Ascending aorta (tissue), 2 donors: ENCODE data around the gene PDGFD. TPM values are rescaled to one million over a fixed set of nuclear protein-coding genes. Genes with fewer than 3 reads are reported as not detected.

ENCODE experiments used
- DNase-seq, 2 donors: peaks; one replicate each; pipeline ENCODE4 v3.0.0-alpha.2; 2019; ENCODE audit warnings: low spot score in 2 of 2
- H3K27ac ChIP-seq, 2 donors: fragments of 200-600 bp; sonication (generic); one replicate each; pipeline ENCODE4 v1.5.1; 2016 to 2017; ENCODE audit warnings: mild to moderate bottlenecking in 1 of 2
- H3K27me3 ChIP-seq: fragments of 200-600 bp; sonication (generic); one replicate; pipeline ENCODE4 v1.5.1; 2017
- H3K36me3 ChIP-seq, 2 donors: fragments of 200-600 bp; sonication (generic); one replicate each; pipeline ENCODE4 v1.5.1; 2016
- H3K4me1 ChIP-seq, 2 donors: fragments of 200-600 bp; sonication (generic); one replicate each; pipeline ENCODE4 v1.5.1; 2016 to 2017; ENCODE audit warnings: mild to moderate bottlenecking in 1 of 2
- H3K4me3 ChIP-seq, 2 donors: fragments of 200-600 bp; sonication (generic); one replicate each; pipeline ENCODE4 v1.5.1; 2016 to 2017; ENCODE audit warnings: mild to moderate bottlenecking in 1 of 2
- H3K9me3 ChIP-seq, 2 donors: fragments of 200-600 bp; sonication (generic); one replicate each; pipeline ENCODE4 v1.5.1; 2016
- intact Hi-C: fragments of 100-400 bp; cut with DNase I; formaldehyde crosslinking; loops from one replicate; pipeline ENCODE4 v1.15.1; 2023
- total RNA-seq: library from RNA; depleted of rRNA; stranded (reverse); fragments of >200 nt; gene quantifications from one replicate; pipeline ENCODE4 v1.1.0, GENCODE V29; 2016
- TF ChIP-seq, protein P1 (sequence below), 3 experiments: fragments of 200-600 bp in 2 of 3; fragments of 450-650 bp in 1 of 3; sonication (generic) in 2 of 3; IDR thresholded peaks; one replicate each; pipeline ENCODE4 v1.5.1; 2016 to 2019; ENCODE audit warnings: antibody characterized with exemption in 3 of 3, mild to moderate bottlenecking in 1 of 3, moderate library complexity in 1 of 3

Gene PDGFD
- total RNA-seq, 1 donor from 2014 or later, result 50.6 TPM

- no peaks in the 10 kb centered on the region for H3K36me3 ChIP-seq
- TF ChIP-seq, protein P1, sequence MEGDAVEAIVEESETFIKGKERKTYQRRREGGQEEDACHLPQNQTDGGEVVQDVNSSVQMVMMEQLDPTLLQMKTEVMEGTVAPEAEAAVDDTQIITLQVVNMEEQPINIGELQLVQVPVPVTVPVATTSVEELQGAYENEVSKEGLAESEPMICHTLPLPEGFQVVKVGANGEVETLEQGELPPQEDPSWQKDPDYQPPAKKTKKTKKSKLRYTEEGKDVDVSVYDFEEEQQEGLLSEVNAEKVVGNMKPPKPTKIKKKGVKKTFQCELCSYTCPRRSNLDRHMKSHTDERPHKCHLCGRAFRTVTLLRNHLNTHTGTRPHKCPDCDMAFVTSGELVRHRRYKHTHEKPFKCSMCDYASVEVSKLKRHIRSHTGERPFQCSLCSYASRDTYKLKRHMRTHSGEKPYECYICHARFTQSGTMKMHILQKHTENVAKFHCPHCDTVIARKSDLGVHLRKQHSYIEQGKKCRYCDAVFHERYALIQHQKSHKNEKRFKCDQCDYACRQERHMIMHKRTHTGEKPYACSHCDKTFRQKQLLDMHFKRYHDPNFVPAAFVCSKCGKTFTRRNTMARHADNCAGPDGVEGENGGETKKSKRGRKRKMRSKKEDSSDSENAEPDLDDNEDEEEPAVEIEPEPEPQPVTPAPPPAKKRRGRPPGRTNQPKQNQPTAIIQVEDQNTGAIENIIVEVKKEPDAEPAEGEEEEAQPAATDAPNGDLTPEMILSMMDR (IDR thresholded peaks at IDR 0.05), result no peak
- intact Hi-C loops, result no loop called here
Measured at GRCh38 chr11:104046331-104046730, 117.6 kb downstream of the PDGFD start.

DNA sequence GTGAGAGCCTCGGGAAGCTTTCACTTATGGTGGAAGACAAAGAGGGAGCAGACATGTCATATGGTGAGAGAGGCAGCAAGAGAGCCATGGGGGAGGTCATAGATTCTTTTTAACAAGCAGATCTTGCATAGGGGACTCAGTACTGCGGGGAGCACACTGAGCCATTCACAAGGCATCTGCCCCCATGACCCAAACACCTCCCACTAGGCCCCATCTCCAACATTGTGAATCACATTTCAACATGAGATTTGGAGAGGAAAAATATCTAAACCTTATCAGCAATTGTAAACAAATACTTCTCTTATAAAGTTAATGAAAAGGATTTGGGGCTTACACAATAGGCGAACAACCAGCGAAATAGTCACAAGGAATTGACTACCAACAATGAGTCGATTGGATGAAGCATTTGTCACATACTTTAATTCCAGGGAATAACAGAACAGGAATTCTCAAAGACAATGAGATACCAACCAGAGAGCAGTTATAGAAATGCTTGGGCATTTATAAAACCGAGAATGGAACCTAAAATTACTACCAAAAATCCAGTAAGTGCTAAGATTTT is 120.2 kb downstream of the PDGFD start:
- no peak for DNase-seq
- H3K27ac ChIP-seq, result no peak overlapping the region
- H3K27me3 ChIP-seq, result no peaks in the 10 kb centered on the region
- no peaks in the 10 kb centered on the region for H3K36me3 ChIP-seq
- no peaks in the 10 kb centered on the region for H3K9me3 ChIP-seq
- intact Hi-C loops, result no loop called here
- TF ChIP-seq, protein P1 (IDR thresholded peaks at IDR 0.05), result no peak
- no peaks in the 10 kb centered on the region for H3K4me1 ChIP-seq
- H3K4me3 ChIP-seq, result no peak overlapping the region

More at GRCh38 chr11:104046331-104046730, 117.6 kb downstream of the PDGFD start:
- no peak for DNase-seq
- no peaks in the 10 kb centered on the region for H3K27me3 ChIP-seq
- H3K9me3 ChIP-seq, result no peaks in the 10 kb centered on the region
- no peak overlapping the region for H3K4me3 ChIP-seq
- no peak overlapping the region for H3K27ac ChIP-seq
- H3K4me1 ChIP-seq, result no peaks in the 10 kb centered on the region

DNA sequence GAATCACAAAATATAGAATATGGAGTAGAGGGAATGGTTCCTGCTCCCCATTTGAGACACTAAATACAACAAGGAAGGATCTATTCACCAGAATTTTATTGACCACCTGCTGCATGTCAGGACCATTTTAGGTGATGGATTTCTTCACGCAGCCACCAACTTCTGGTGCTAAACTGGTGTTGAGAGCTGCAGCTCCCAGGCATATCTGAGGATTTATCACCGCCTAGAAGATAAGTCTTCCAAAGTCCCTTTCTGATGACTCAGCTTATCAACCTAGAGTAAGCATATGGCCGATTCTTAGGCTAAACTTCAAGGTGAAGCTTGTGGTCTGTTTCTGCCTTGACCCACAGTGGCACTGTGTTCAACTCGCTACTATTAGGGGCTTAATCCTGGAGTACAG is 120.8 kb downstream of the PDGFD start:
- DNase-seq, result no peak
- no peak overlapping the region for H3K27ac ChIP-seq
- intact Hi-C loops, result no loop called here
- no peak overlapping the region for H3K4me3 ChIP-seq
- no peaks in the 10 kb centered on the region for H3K9me3 ChIP-seq
- TF ChIP-seq, protein P1 (IDR thresholded peaks at IDR 0.05), result no peak
- no peaks in the 10 kb centered on the region for H3K36me3 ChIP-seq
- no peaks in the 10 kb centered on the region for H3K27me3 ChIP-seq
- H3K4me1 ChIP-seq, result no peaks in the 10 kb centered on the region

DNA sequence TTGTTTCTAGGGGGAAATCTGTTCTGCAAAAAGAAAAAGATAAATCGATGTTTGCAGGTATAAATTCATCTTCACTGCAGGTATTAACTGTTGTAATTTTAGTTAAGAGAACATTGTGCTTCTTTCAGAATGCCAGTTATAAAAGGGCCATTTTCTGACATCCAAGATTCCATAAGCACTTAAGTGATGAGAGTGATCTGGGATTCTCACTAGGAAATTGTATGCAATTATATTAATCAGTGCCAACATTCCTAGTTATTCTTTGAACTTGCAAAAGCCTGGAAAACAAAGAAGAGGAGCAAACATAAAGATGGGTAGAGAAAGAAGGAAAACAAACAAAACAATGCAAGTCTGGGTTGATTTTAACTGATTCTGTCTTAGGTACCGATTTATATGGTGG is 122.2 kb downstream of the PDGFD start:
- Histone ChIP-seq H3K4me3 (no peak overlapping the region), H3K9me3 (no peaks in the 10 kb centered on the region), H3K27me3 (no peaks in the 10 kb centered on the region), H3K36me3 (no peaks in the 10 kb centered on the region), H3K4me1 (no peaks in the 10 kb centered on the region), H3K27ac (no peak overlapping the region)
- intact Hi-C loops, result no loop called here
- DNase-seq, result no peak
- TF ChIP-seq, protein P1 (IDR thresholded peaks at IDR 0.05), result no peak

GRCh38 chr11:104036995-104037394 is 127.0 kb downstream of the PDGFD start:
- TF ChIP-seq, protein P1 (IDR thresholded peaks at IDR 0.05), result no peak
- intact Hi-C loops, result no loop called here
- no peak for DNase-seq

GRCh38 chr11:104036588-104036987 is 127.4 kb downstream of the PDGFD start, which contains the start of gene DDI1:
Gene DDI1 (plus strand): TSS chr11:104036640. CDS start chr11:104036823, 183 bp downstream.
- no peak within 1 kb of the TSS for H3K4me3 ChIP-seq
- H3K27ac ChIP-seq, result no peak within 1 kb of the TSS
- intact Hi-C loops, result no loop called here
- H3K36me3 ChIP-seq, result no peaks in the 10 kb centered on the region
- no peak for DNase-seq
- TF ChIP-seq, protein P1 (IDR thresholded peaks at IDR 0.05), result no peak
- no peaks in the 10 kb centered on the region for H3K9me3 ChIP-seq
- H3K27me3 ChIP-seq, result no peaks in the 10 kb centered on the region
- H3K4me1 ChIP-seq, result peaks cover 0 to 3% of the 10 kb centered on the region in 2 donors

More at GRCh38 chr11:104036995-104037394, 127.0 kb downstream of the PDGFD start:
- no peak overlapping the region for H3K4me3 ChIP-seq
- H3K27me3 ChIP-seq, result no peaks in the 10 kb centered on the region
- no peak overlapping the region for H3K27ac ChIP-seq
- H3K9me3 ChIP-seq, result no peaks in the 10 kb centered on the region
- no peaks in the 10 kb centered on the region for H3K36me3 ChIP-seq
- H3K4me1 ChIP-seq, result peaks cover 0 to 3% of the 10 kb centered on the region in 2 donors
